Measurements from ENCODE around the gene OR5AR1.

- TF ChIP-seq CTCF (IDR thresholded peaks at IDR 0.05): no peak
- no peak for TF ChIP-seq REST (IDR thresholded peaks at IDR 0.05; ENCODE audit: insufficient read depth in 1 of 2, low read depth in 2 of 2, low read length in 1 of 2)
- TF ChIP-seq SIN3A (IDR thresholded peaks at IDR 0.05; ENCODE audit: borderline replicate concordance, insufficient read depth, low read depth, low read length): no peak
These were observed 42.4 kb downstream of the OR5AR1 start for GRCh38 chr11:56705784-56706396.

Data from Panc1 (cell line).